ENCODE results near the gene N4BP3. TPM values are rescaled to one million over a fixed set of nuclear protein-coding genes. Genes with fewer than 3 reads are reported as not detected.
A peak's percentile ranks its signal among the peaks of the same experiment; 100 is the strongest.

N4BP3 gene
- total and polyA plus RNA-seq, 2 of the 13 experiments (the other 11 are each of a cell fraction or from before 2014, with no cell fraction given) = 0.13 TPM; not detected in 1

DNA sequence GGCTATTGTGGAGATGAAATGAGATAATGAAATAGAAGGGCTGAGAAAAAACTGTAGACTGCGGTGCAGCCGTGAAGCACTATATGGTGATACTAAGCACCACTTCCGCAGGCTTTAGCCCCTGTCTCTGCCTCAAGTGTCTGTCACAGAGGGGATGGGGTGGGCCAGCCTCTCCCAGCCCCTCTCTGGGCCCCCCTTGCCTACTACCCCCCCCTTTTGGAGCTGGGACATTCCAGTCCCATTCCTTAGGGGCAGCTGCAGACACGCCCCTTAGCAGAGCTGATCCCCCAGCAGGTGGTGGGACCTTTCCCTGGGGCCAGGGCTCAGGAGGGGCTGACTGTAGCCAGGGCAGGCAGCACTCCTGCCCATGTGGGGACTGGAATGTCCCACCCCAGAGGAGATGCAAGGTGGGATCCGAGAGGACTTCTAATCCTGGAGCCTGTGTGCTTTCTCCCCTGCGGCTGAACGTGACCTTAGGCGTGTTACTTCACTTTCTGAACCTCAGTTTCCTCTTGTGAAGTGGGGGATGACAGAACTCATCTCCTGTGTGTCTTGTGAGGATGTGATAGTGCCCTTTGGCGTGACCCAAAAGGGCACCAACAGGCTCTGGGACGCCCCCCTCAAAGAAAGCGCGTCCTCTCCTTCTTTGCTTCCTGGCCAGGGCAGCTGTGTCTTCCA, 1.9 kb downstream of the N4BP3 start:
- Histone ChIP-seq H3K27me3 (ENCODE audit: control insufficient read depth in 1 of 2, insufficient read depth in 2 of 2, low read length in 2 of 2) (peaks cover 10 to 71% of the 10 kb centered on the region in 2 experiments), H3K27ac (ENCODE audit: extremely low read length, insufficient read depth, low read length) (no peak overlapping the region), H2AFZ (ENCODE audit: low read length) (no peak overlapping the region), H3K9ac (ENCODE audit: insufficient read depth, low read depth, low read length) (no peak overlapping the region), H3K36me3 (replicated peaks in 1 of 2; ENCODE audit: control insufficient read depth in 1 of 2, insufficient read depth in 2 of 2, low read length in 2 of 2) (no peaks in the 10 kb centered on the region), H3K79me2 (ENCODE audit: insufficient read depth, low read length) (no peaks in the 10 kb centered on the region), H3K4me3 (replicated peaks in 1 of 3; ENCODE audit: insufficient read depth in 1 of 3, low read depth in 2 of 3, low read length in 3 of 3) (no peak overlapping the region; a peak in 1 of 6 replicates), H4K20me1 (ENCODE audit: insufficient read depth, low read length) (no peaks in the 10 kb centered on the region), H3K4me2 (ENCODE audit: low read depth, low read length) (peak overlapping the region; percentile 32; the same call in 1 of the 2 replicates), H3K4me1 (ENCODE audit: insufficient read depth, low read length) (peaks cover 15% of the 10 kb centered on the region), H3K9me3 (ENCODE audit: low read length) (no peaks in the 10 kb centered on the region)
- WGBS (ENCODE audit: low lambda C conversion rate) = 18% methylated on average over 8 of the region's 12 CpGs
- ChIA-PET POLR2A (no interaction called here), CTCF (ENCODE audit: low intra/inter-chr PET ratio, low total read pairs) (no interaction called here)
- intact Hi-C loops (cut with micrococcal nuclease; ENCODE audit: unreplicated experiment) = no loop called here
- no peak for ATAC-seq
- in situ Hi-C loops (cut with HindIII; ENCODE audit: extremely low pct_ligation_motif_present, low pct_unique_long_range_greater_than_20kb) = no loop called here
- FAIRE-seq = no peak
- no peak for TF ChIP-seq ZBTB8A (CRISPR knock-in tag; IDR thresholded peaks at IDR 0.05; ENCODE audit: borderline replicate concordance, low read depth)
- no peak for TF ChIP-seq ZFP62 (CRISPR knock-in tag; IDR thresholded peaks at IDR 0.05)
- TF ChIP-seq, protein P1, sequence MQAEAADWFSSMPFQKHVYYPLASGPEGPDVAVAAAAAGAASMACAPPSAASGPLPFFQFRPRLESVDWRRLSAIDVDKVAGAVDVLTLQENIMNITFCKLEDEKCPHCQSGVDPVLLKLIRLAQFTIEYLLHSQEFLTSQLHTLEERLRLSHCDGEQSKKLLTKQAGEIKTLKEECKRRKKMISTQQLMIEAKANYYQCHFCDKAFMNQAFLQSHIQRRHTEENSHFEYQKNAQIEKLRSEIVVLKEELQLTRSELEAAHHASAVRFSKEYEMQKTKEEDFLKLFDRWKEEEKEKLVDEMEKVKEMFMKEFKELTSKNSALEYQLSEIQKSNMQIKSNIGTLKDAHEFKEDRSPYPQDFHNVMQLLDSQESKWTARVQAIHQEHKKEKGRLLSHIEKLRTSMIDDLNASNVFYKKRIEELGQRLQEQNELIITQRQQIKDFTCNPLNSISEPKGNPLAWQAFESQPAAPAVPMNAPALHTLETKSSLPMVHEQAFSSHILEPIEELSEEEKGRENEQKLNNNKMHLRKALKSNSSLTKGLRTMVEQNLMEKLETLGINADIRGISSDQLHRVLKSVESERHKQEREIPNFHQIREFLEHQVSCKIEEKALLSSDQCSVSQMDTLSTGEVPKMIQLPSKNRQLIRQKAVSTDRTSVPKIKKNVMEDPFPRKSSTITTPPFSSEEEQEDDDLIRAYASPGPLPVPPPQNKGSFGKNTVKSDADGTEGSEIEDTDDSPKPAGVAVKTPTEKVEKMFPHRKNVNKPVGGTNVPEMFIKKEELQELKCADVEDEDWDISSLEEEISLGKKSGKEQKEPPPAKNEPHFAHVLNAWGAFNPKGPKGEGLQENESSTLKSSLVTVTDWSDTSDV (CRISPR knock-in tag; IDR thresholded peaks at IDR 0.05) = no peak
- DNase-seq (ENCODE audit: low spot score) = no peak
- BruUV-seq (replicated peaks) = no TSS peak

DNA sequence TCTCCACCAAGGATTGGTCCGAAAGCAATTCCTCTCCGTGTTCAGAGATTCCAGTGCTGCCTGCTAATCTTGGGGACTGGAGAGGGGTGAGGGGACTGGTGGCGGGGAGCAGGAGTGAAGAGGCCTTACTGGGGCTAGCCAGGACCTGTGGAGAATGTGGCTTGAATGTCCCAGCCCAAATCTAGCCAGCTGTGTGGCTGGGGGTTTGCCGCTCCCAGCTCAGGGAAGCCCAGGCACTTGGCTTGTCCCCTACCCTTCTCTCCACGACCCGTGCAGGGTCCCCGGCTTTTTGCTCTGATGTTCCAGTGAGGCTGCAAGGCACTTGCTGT, 2.4 kb downstream of the N4BP3 start:
- peaks cover 10 to 66% of the 10 kb centered on the region in 2 experiments for H3K27me3 ChIP-seq (ENCODE audit: control insufficient read depth in 1 of 2, insufficient read depth in 2 of 2, low read length in 2 of 2)
- H3K27ac ChIP-seq (ENCODE audit: extremely low read length, insufficient read depth, low read length) = no peak overlapping the region
- H3K79me2 ChIP-seq (ENCODE audit: insufficient read depth, low read length) = no peaks in the 10 kb centered on the region
- in situ Hi-C loops (cut with HindIII; ENCODE audit: extremely low pct_ligation_motif_present, low pct_unique_long_range_greater_than_20kb) = no loop called here
- H3K4me2 ChIP-seq (ENCODE audit: low read depth, low read length) = peak overlapping the region; percentile 32; the same call in 1 of the 2 replicates
- intact Hi-C loops (cut with micrococcal nuclease; ENCODE audit: unreplicated experiment) = no loop called here
- ChIA-PET POLR2A (no interaction called here), CTCF (ENCODE audit: low intra/inter-chr PET ratio, low total read pairs) (no interaction called here)
- BruUV-seq (replicated peaks) = no TSS peak
- 30% methylated on average over 6 of the region's 7 CpGs for WGBS (ENCODE audit: low lambda C conversion rate)
- no peak for DNase-seq (ENCODE audit: low spot score)
- no peaks in the 10 kb centered on the region for H3K36me3 ChIP-seq (replicated peaks in 1 of 2; ENCODE audit: control insufficient read depth in 1 of 2, insufficient read depth in 2 of 2, low read length in 2 of 2)
- H3K9me3 ChIP-seq (ENCODE audit: low read length) = no peaks in the 10 kb centered on the region
- FAIRE-seq = no peak
- H2AFZ ChIP-seq (ENCODE audit: low read length) = no peak overlapping the region
- H3K4me1 ChIP-seq (ENCODE audit: insufficient read depth, low read length) = peaks cover 15% of the 10 kb centered on the region
- H4K20me1 ChIP-seq (ENCODE audit: insufficient read depth, low read length) = no peaks in the 10 kb centered on the region
- H3K4me3 ChIP-seq (replicated peaks in 1 of 3; ENCODE audit: insufficient read depth in 1 of 3, low read depth in 2 of 3, low read length in 3 of 3) = peak overlapping the region in 1 of 3 experiments; percentile 36; a peak in 1 of 6 replicates
- ATAC-seq = no peak
- no peak overlapping the region for H3K9ac ChIP-seq (ENCODE audit: insufficient read depth, low read depth, low read length)
- no peak for TF ChIP-seq ZSCAN21 (CRISPR knock-in tag; IDR thresholded peaks at IDR 0.05; ENCODE audit: borderline replicate concordance)
- no peak for TF ChIP-seq EZH2 (conservative IDR thresholded peaks at IDR 0.05; ENCODE audit: low read depth, low read length)
- no peak for TF ChIP-seq RAD21 (CRISPR knock-in tag; IDR thresholded peaks at IDR 0.05)
- TF ChIP-seq ZNF143 (CRISPR knock-in tag; IDR thresholded peaks at IDR 0.05) = no peak
- TF ChIP-seq ZNF136 (CRISPR knock-in tag; IDR thresholded peaks at IDR 0.05; ENCODE audit: low read depth) = no peak
- TF ChIP-seq HHEX (CRISPR knock-in tag; IDR thresholded peaks at IDR 0.05) = no peak
- TF ChIP-seq TOPORS (CRISPR knock-in tag; IDR thresholded peaks at IDR 0.05) = no peak
- TF ChIP-seq, protein P2, sequence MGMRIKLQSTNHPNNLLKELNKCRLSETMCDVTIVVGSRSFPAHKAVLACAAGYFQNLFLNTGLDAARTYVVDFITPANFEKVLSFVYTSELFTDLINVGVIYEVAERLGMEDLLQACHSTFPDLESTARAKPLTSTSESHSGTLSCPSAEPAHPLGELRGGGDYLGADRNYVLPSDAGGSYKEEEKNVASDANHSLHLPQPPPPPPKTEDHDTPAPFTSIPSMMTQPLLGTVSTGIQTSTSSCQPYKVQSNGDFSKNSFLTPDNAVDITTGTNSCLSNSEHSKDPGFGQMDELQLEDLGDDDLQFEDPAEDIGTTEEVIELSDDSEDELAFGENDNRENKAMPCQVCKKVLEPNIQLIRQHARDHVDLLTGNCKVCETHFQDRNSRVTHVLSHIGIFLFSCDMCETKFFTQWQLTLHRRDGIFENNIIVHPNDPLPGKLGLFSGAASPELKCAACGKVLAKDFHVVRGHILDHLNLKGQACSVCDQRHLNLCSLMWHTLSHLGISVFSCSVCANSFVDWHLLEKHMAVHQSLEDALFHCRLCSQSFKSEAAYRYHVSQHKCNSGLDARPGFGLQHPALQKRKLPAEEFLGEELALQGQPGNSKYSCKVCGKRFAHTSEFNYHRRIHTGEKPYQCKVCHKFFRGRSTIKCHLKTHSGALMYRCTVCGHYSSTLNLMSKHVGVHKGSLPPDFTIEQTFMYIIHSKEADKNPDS (CRISPR knock-in tag; IDR thresholded peaks at IDR 0.05) = no peak
- no peak for TF ChIP-seq CENPX (CRISPR knock-in tag; IDR thresholded peaks at IDR 0.05)
- no peak for TF ChIP-seq ZNF780A (CRISPR knock-in tag; IDR thresholded peaks at IDR 0.05)
- no peak for TF ChIP-seq CENPT (CRISPR knock-in tag; IDR thresholded peaks at IDR 0.05; ENCODE audit: low read depth)
- no peak for TF ChIP-seq NR1H2 (CRISPR knock-in tag; IDR thresholded peaks at IDR 0.05; ENCODE audit: borderline replicate concordance, low read depth)
